ENCODE data around the gene TEC. TPM values are rescaled to one million over a fixed set of nuclear protein-coding genes. Genes with fewer than 3 reads are reported as not detected.

TEC gene
- total RNA-seq, 1 donor from 2014 or later: 7.7 TPM

DNA sequence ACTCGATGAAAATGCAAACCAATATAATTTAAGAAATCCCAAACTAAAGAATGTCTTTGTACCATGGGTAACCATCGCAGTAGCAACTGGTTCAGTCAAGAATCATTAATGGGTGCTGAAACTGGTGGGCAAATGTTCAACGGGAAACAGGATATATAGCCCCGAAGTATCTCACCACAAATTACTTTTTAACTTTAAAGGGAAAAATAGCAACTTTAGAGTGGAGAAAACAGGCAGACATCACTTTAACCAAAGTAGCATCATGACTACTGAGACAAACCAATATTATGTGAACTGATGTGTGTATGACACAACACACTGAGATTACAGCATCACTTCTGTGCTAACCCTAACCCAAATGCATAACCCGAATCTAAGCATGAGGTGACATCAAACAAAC lies 37.9 kb upstream of the TEC start:
- Histone ChIP-seq H3K27ac (no peak overlapping the region), H3K4me1 (no peaks in the 10 kb centered on the region), H3K27me3 (no peaks in the 10 kb centered on the region), H3K36me3 (no peaks in the 10 kb centered on the region), H3K4me3 (no peak overlapping the region), H3K9me3 (no peaks in the 10 kb centered on the region)
- no peak for TF ChIP-seq CTCF (IDR thresholded peaks at IDR 0.05)
- intact Hi-C loops (cut with DNase I): no loop called here
- ATAC-seq: no peak
- no peak for DNase-seq

DNA sequence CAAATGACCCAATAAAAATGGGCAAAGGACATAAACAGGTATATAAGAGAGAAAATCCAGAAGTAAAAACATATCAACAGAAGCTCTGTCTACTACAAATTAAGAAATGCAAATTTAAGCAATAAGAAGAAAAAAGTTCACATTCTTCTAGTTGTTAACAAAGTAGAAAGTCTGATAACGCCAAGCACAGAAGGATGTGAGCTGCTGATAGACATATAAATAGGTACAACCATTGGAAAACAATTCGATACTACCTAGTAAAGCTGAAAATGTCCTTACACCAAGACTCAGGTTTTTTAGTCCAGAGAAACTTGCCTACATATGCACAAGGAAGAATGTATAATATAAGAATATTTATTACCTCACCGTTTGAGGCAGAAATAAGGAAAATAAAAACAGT lies 35.9 kb upstream of the TEC start:
- Histone ChIP-seq H3K4me3 (no peak overlapping the region), H3K27me3 (no peaks in the 10 kb centered on the region), H3K4me1 (no peaks in the 10 kb centered on the region), H3K27ac (no peak overlapping the region), H3K36me3 (no peaks in the 10 kb centered on the region), H3K9me3 (no peaks in the 10 kb centered on the region)
- intact Hi-C loops (cut with DNase I): no loop called here
- no peak for TF ChIP-seq CTCF (IDR thresholded peaks at IDR 0.05)
- ATAC-seq (no peak), DNase-seq (no peak)

DNA sequence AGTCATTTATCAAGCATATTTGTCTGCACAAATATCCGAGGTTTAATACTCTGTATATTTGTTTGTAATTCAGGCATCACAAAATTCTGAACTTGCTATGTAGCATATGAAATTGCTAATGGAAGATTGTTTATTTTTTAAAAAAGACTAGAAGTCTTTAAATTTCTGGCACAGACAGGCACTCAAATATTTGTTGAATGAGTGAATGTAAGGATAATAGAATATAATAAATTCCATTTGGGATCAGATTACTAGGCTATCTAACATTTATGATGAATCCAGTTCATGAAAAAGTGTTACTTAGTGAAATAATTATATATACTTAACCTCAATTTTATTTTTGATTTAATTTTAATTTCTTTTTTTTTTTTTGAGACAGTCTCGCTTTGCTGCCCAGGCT lies 30.4 kb upstream of the TEC start:
- DNase-seq (no peak), ATAC-seq (no peak)
- Histone ChIP-seq H3K4me3 (no peak overlapping the region), H3K27ac (no peak overlapping the region), H3K36me3 (no peaks in the 10 kb centered on the region), H3K4me1 (no peaks in the 10 kb centered on the region), H3K27me3 (no peaks in the 10 kb centered on the region), H3K9me3 (no peaks in the 10 kb centered on the region)
- intact Hi-C loops (cut with DNase I): no loop called here
- no peak for TF ChIP-seq CTCF (IDR thresholded peaks at IDR 0.05)

GRCh38 chr4:48299560-48299959 lies 29.9 kb upstream of the TEC start:
- no peak for ATAC-seq
- Histone ChIP-seq H3K4me1 (no peaks in the 10 kb centered on the region), H3K27ac (no peak overlapping the region), H3K27me3 (no peaks in the 10 kb centered on the region), H3K36me3 (no peaks in the 10 kb centered on the region), H3K9me3 (no peaks in the 10 kb centered on the region), H3K4me3 (no peak overlapping the region)
- intact Hi-C loops (cut with DNase I): no loop called here
- no peak for DNase-seq
- no peak for TF ChIP-seq CTCF (IDR thresholded peaks at IDR 0.05)

- H3K27me3 ChIP-seq: no peaks in the 10 kb centered on the region
- DNase-seq (no peak), ATAC-seq (no peak)
- TF ChIP-seq CTCF (IDR thresholded peaks at IDR 0.05): no peak
- intact Hi-C loops (cut with DNase I): no loop called here
- H3K4me3 ChIP-seq: no peak overlapping the region
- no peaks in the 10 kb centered on the region for H3K9me3 ChIP-seq
- no peaks in the 10 kb centered on the region for H3K36me3 ChIP-seq
- H3K4me1 ChIP-seq: no peaks in the 10 kb centered on the region
- no peak overlapping the region for H3K27ac ChIP-seq
Observed at GRCh38 chr4:48297256-48297846, 27.7 kb upstream of the TEC start.

GRCh38 chr4:48296365-48296764 lies 26.7 kb upstream of the TEC start:
- no peak for ATAC-seq
- Histone ChIP-seq H3K4me3 (no peak overlapping the region), H3K27me3 (no peaks in the 10 kb centered on the region), H3K36me3 (no peaks in the 10 kb centered on the region), H3K4me1 (no peaks in the 10 kb centered on the region), H3K27ac (no peak overlapping the region), H3K9me3 (no peaks in the 10 kb centered on the region)
- DNase-seq: no peak
- intact Hi-C loops (cut with DNase I): no loop called here
- no peak for TF ChIP-seq CTCF (IDR thresholded peaks at IDR 0.05)

Measured in upper lobe of right lung (tissue), 1 donor.